ENCODE results near the gene CASS4.

DNA sequence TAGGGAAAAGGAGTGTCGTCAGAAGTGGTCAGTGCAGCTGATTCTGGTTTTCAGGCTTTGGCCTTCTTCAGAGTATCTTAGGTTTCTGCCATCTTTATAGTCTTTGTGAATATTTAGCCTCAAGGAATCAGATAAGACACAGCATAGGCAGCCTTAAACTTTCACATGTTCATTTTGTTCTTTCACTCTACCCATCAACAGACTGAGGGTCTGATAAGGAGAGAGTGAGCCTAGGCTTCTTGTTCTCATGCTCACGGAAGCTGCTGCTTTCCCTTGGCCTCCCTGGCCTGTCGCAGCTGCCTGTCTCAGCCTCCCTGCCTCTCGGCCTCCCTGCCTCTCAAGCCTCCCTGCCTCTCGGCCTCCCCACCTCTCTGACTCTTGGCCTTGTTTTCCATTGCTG, 76.5 kb downstream of the CASS4 start:
- TF ChIP-seq, protein P1, sequence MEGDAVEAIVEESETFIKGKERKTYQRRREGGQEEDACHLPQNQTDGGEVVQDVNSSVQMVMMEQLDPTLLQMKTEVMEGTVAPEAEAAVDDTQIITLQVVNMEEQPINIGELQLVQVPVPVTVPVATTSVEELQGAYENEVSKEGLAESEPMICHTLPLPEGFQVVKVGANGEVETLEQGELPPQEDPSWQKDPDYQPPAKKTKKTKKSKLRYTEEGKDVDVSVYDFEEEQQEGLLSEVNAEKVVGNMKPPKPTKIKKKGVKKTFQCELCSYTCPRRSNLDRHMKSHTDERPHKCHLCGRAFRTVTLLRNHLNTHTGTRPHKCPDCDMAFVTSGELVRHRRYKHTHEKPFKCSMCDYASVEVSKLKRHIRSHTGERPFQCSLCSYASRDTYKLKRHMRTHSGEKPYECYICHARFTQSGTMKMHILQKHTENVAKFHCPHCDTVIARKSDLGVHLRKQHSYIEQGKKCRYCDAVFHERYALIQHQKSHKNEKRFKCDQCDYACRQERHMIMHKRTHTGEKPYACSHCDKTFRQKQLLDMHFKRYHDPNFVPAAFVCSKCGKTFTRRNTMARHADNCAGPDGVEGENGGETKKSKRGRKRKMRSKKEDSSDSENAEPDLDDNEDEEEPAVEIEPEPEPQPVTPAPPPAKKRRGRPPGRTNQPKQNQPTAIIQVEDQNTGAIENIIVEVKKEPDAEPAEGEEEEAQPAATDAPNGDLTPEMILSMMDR (conservative IDR thresholded peaks at IDR 0.05; ENCODE audit: low read depth, low read length) = no peak
- TF ChIP-seq EZH2 (IDR thresholded peaks at IDR 0.05; ENCODE audit: borderline replicate concordance, low read depth, low read length, poor library complexity, severe bottlenecking) = no peak
